Stimulated activated CD4-positive, alpha-beta T cell treated with anti-CD3 and anti-CD28 coated beads, Interleukin-2, amount 100 ng/mL, for 4 hours (primary cell): Measurements from ENCODE around the gene MICALL1.
"Not testable (repeated sequence)": the region's sequence is repeated elsewhere in the genome, so short reads cannot be mapped to it uniquely, and the experiment has no call there.

Experiments used
- DNase-seq: peaks from one replicate; pipeline ENCODE4 v3.0.0-alpha.2; 2020; ENCODE audit warnings: low read depth

The MICALL1 gene

GRCh38 chr22:37926771-37927636, 20.9 kb downstream of the MICALL1 start:
- DNase-seq, result no peak

- DNase-seq, result no peak
Observed at GRCh38 chr22:37927637-37927936, 21.5 kb downstream of the MICALL1 start.

- DNase-seq, result no peak
Observed at GRCh38 chr22:37929390-37929789, 23.3 kb downstream of the MICALL1 start.

GRCh38 chr22:37930270-37930951, 24.3 kb downstream of the MICALL1 start:
- DNase-seq, result no peak

- no peak for DNase-seq
Observed at GRCh38 chr22:37930952-37931440, 24.9 kb downstream of the MICALL1 start.

GRCh38 chr22:37931893-37932389, 25.8 kb downstream of the MICALL1 start:
- DNase-seq, result no peak

GRCh38 chr22:37932401-37932800, 26.3 kb downstream of the MICALL1 start:
- no peak for DNase-seq

GRCh38 chr22:37932821-37933578, 26.9 kb downstream of the MICALL1 start:
- DNase-seq, result no peak

GRCh38 chr22:37933711-37934376, 27.7 kb downstream of the MICALL1 start:
- peak; percentile 71 for DNase-seq

GRCh38 chr22:37940698-37941376, 34.7 kb downstream of the MICALL1 start:
- DNase-seq, result no peak

GRCh38 chr22:37942133-37942532, 36.0 kb downstream of the MICALL1 start:
- no peak for DNase-seq

- DNase-seq, result no peak
Observed at GRCh38 chr22:37943136-37943824, 37.2 kb downstream of the MICALL1 start.

- no peak for DNase-seq
Observed at GRCh38 chr22:37943825-37944198, 37.7 kb downstream of the MICALL1 start.

GRCh38 chr22:37944423-37944822, 38.3 kb downstream of the MICALL1 start:
- DNase-seq, result not testable (repeated sequence)

- not testable (repeated sequence) for DNase-seq
Observed at GRCh38 chr22:37947142-37947795, 41.2 kb downstream of the MICALL1 start.

GRCh38 chr22:37951305-37951704, 45.2 kb downstream of the MICALL1 start:
- DNase-seq, result no peak

- not testable (repeated sequence) for DNase-seq
Observed at GRCh38 chr22:37952629-37953028, 46.5 kb downstream of the MICALL1 start.

GRCh38 chr22:37953062-37953436, 47.0 kb downstream of the MICALL1 start:
- DNase-seq, result no peak

- peak; percentile 94 for DNase-seq
Observed at GRCh38 chr22:37953437-37954179, 47.5 kb downstream of the MICALL1 start, which contains the start of the genes C22orf23 and POLR2F. Gene C22orf23 (minus strand): TSS chr22:37953601. CDS start chr22:37953149, 452 bp downstream. Gene POLR2F (plus strand): TSS chr22:37953699. CDS start chr22:37953788, 89 bp downstream.
